Hepatocyte (in vitro differentiated cells): ENCODE data around the gene ZDHHC14. TPM values are rescaled to one million over a fixed set of nuclear protein-coding genes. Genes with fewer than 3 reads are reported as not detected.
"Not testable (repeated sequence)": the region's sequence is repeated elsewhere in the genome, so short reads cannot be mapped to it uniquely, and the experiment has no call there.

ENCODE experiments used
- DNase-seq: peaks from one replicate; pipeline ENCODE4 v3.0.0-alpha.2; 2016; ENCODE audit warnings: low spot score
- H2AFZ ChIP-seq: fragments of 200-600 bp; sonication (generic); 2 replicates; pipeline ENCODE4 v1.6.0; 2016; ENCODE audit warnings: antibody characterized with exemption, mild to moderate bottlenecking
- H3K27ac ChIP-seq: fragments of 200-600 bp; sonication (generic); 2 replicates; pipeline ENCODE4 v1.5.1; 2016; ENCODE audit warnings: mild to moderate bottlenecking
- H3K27me3 ChIP-seq: fragments of 200-600 bp; sonication (generic); 2 replicates; pipeline ENCODE4 v1.6.1; 2016
- H3K36me3 ChIP-seq: fragments of 200-600 bp; sonication (generic); replicated peaks from 2 replicates; pipeline ENCODE4 v1.5.1; 2016; ENCODE audit warnings: low read depth; ENCODE audit not compliant: insufficient read depth
- H3K4me1 ChIP-seq: fragments of 200-600 bp; sonication (generic); 2 replicates; pipeline ENCODE4 v1.5.1; 2016; ENCODE audit warnings: mild to moderate bottlenecking, moderate library complexity; ENCODE audit not compliant: insufficient read depth
- H3K4me2 ChIP-seq: fragments of 200-600 bp; sonication (generic); 2 replicates; pipeline ENCODE4 v1.6.0; 2016
- H3K4me3 ChIP-seq: fragments of 200-600 bp; sonication (generic); 2 replicates; pipeline ENCODE4 v1.5.1; 2016; ENCODE audit warnings: mild to moderate bottlenecking
- H3K79me2 ChIP-seq: fragments of 200-600 bp; sonication (generic); 2 replicates; pipeline ENCODE4 v1.6.0; 2017; ENCODE audit warnings: mild to moderate bottlenecking
- H3K9me2 ChIP-seq: fragments of 200-600 bp; sonication (generic); replicated peaks from 2 replicates; pipeline ENCODE4 v1.6.0; 2017; ENCODE audit warnings: mild to moderate bottlenecking; ENCODE audit not compliant: insufficient read depth
- H3K9me3 ChIP-seq: fragments of 200-600 bp; sonication (generic); 2 replicates; pipeline ENCODE4 v1.5.1; 2016; ENCODE audit warnings: low read depth, mild to moderate bottlenecking
- H4K20me1 ChIP-seq: fragments of 200-600 bp; sonication (generic); 2 replicates; pipeline ENCODE4 v1.6.0; 2016; ENCODE audit warnings: mild to moderate bottlenecking; ENCODE audit not compliant: insufficient read depth, poor library complexity, severe bottlenecking
- EZH2 ChIP-seq: fragments of 200-600 bp; sonication (generic); IDR thresholded peaks from 2 replicates; pipeline ENCODE4 v1.6.1; 2016; ENCODE audit warnings: antibody characterized with exemption, mild to moderate bottlenecking, borderline replicate concordance
- EZH2phosphoT487 ChIP-seq: fragments of 200-600 bp; sonication (generic); IDR thresholded peaks from one replicate; pipeline ENCODE4 v1.6.1; 2018; ENCODE audit warnings: antibody characterized with exemption, mild to moderate bottlenecking, low read depth, moderate library complexity; ENCODE audit not compliant: unreplicated experiment, severe bottlenecking
- WGBS: methylation state at CpG from one replicate; pipeline ENCODE4 v1.1.6; 2016; ENCODE audit warnings: low lambda C conversion rate; ENCODE audit errors: missing lambda C conversion rate; 5-methylcytosine and 5-hydroxymethylcytosine counted together
- polyA plus RNA-seq: library from polyadenylated mRNA; unstranded; fragments of >200 nt; fragmentation: Nextera tagmentation; extraction: Ambion mirVana; gene quantifications from 2 replicates; pipeline ENCODE4 v1.2.1, GENCODE V29; 2016
- total RNA-seq: library from RNA; depleted of rRNA; stranded (reverse); fragments of >200 nt; gene quantifications from 2 replicates; pipeline ENCODE4 v1.2.3, GENCODE V29; 2014
- TF ChIP-seq, protein P1 (sequence below): fragments of 200-600 bp; sonication (generic); IDR thresholded peaks from 2 replicates; pipeline ENCODE4 v1.5.1; 2016; ENCODE audit warnings: antibody characterized with exemption, mild to moderate bottlenecking; ENCODE audit not compliant: poor library complexity

Gene ZDHHC14
- total and polyA plus RNA-seq, 2 experiments from 2014 or later = 11.8 to 25.2 TPM

DNA sequence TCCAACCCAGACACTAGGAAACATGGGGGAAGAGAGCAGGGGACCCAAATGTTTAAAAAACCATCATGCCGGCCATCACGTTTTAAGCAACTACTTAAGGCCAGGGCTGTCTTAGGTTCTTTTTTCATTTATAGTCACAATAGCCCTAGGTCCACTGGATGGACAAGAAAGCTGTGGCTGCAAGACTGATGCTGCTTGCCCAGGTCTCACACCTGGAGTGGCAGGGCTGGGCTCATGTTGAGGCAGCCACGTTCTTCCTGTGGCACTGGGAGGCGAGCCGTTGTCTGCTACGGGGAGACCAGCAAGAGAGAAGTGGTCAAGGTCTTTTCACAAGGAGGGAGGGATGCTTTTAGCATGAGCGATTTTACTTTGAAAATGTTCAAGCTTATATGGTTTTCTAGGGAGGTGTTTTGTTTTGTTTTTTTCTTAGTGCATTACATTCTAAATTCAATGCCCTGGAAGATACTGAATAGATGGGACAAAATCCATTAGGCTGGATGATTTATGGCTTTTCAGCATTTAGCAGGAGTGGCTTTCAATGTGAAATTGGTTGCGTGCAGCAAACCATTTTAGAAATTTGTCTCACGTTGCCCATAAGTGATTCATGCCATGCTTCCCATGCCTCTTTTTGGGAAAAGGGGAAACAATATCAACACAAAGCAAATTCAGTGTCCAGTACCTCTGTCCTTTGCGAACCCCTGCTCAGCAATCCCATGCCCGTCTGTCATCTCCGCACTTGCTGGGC lies 335.4 kb downstream of the ZDHHC14 start:
- Histone ChIP-seq H2AFZ (no peak overlapping the region), H3K36me3 (no peaks in the 10 kb centered on the region), H3K9me2 (no peaks in the 10 kb centered on the region), H3K4me1 (peaks cover 16% of the 10 kb centered on the region), H3K27me3 (no peaks in the 10 kb centered on the region), H3K4me3 (no peak overlapping the region), H3K79me2 (no peaks in the 10 kb centered on the region), H3K9me3 (no peaks in the 10 kb centered on the region), H4K20me1 (no peaks in the 10 kb centered on the region), H3K4me2 (no peak overlapping the region), H3K27ac (peak overlapping the region; percentile 67)
- WGBS = 80% methylated on average over 12 of the region's 12 CpGs
- no peak for TF ChIP-seq EZH2phosphoT487
- TF ChIP-seq, protein P1, sequence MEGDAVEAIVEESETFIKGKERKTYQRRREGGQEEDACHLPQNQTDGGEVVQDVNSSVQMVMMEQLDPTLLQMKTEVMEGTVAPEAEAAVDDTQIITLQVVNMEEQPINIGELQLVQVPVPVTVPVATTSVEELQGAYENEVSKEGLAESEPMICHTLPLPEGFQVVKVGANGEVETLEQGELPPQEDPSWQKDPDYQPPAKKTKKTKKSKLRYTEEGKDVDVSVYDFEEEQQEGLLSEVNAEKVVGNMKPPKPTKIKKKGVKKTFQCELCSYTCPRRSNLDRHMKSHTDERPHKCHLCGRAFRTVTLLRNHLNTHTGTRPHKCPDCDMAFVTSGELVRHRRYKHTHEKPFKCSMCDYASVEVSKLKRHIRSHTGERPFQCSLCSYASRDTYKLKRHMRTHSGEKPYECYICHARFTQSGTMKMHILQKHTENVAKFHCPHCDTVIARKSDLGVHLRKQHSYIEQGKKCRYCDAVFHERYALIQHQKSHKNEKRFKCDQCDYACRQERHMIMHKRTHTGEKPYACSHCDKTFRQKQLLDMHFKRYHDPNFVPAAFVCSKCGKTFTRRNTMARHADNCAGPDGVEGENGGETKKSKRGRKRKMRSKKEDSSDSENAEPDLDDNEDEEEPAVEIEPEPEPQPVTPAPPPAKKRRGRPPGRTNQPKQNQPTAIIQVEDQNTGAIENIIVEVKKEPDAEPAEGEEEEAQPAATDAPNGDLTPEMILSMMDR = no peak
- DNase-seq = no peak

DNA sequence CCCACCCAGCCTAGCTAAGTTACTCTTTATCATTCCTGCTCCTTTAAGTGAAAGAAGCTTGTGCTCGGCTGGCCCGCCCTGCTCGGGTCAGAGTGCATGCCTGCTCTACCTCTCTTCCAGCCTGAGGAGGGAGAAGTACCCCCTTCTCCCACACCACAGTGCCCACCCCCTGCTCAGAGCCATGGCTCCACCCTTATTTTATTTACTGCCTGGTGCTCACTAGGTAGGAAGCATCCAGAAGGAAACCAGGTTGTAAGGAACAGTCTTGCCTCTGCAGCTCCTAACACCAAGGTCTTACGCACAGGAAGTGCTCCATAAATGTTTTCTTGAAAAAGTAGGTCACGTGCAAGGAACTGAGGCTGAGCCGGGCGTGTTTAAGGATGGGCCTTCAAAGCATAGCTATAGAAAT lies 336.4 kb downstream of the ZDHHC14 start:
- DNase-seq = no peak
- TF ChIP-seq EZH2 = no peak
- TF ChIP-seq EZH2phosphoT487 = no peak
- H3K4me3 ChIP-seq = no peak overlapping the region
- H4K20me1 ChIP-seq = no peaks in the 10 kb centered on the region
- H3K36me3 ChIP-seq = no peaks in the 10 kb centered on the region
- H3K4me1 ChIP-seq = peaks cover 16% of the 10 kb centered on the region
- no peak overlapping the region for H2AFZ ChIP-seq
- H3K9me3 ChIP-seq = no peaks in the 10 kb centered on the region
- H3K27me3 ChIP-seq = no peaks in the 10 kb centered on the region
- H3K4me2 ChIP-seq = no peak overlapping the region
- H3K27ac ChIP-seq = peak overlapping the region; percentile 18
- WGBS = 66% methylated on average over 7 of the region's 7 CpGs
- no peaks in the 10 kb centered on the region for H3K9me2 ChIP-seq
- H3K79me2 ChIP-seq = no peaks in the 10 kb centered on the region

GRCh38 chr6:157718503-157719187 lies 337.7 kb downstream of the ZDHHC14 start:
- Histone ChIP-seq H3K79me2 (no peaks in the 10 kb centered on the region), H3K4me1 (peaks cover 16% of the 10 kb centered on the region), H3K4me2 (no peak overlapping the region), H2AFZ (no peak overlapping the region), H3K9me2 (no peaks in the 10 kb centered on the region), H3K27ac (peak overlapping the region; percentile 58), H3K27me3 (no peaks in the 10 kb centered on the region), H3K9me3 (no peaks in the 10 kb centered on the region), H3K36me3 (no peaks in the 10 kb centered on the region), H3K4me3 (no peak overlapping the region), H4K20me1 (no peaks in the 10 kb centered on the region)
- WGBS = 93% methylated on average over 7 of the region's 7 CpGs
- TF ChIP-seq EZH2phosphoT487 (no peak), EZH2 (no peak)
- TF ChIP-seq, protein P1 = no peak
- no peak for DNase-seq

GRCh38 chr6:157720964-157721363 lies 340.0 kb downstream of the ZDHHC14 start:
- H3K9me3 ChIP-seq, H3K9me2 ChIP-seq, H4K20me1 ChIP-seq, H3K4me3 ChIP-seq, H3K4me2 ChIP-seq, H3K36me3 ChIP-seq, H3K79me2 ChIP-seq, H3K27me3 ChIP-seq, DNase-seq, H3K27ac ChIP-seq, H2AFZ ChIP-seq: not testable (repeated sequence)
- peaks cover 14% of the 10 kb centered on the region for H3K4me1 ChIP-seq
- WGBS = 95% methylated on average over 6 of the region's 6 CpGs
